Thyroid gland (tissue), 4 donors: ENCODE data around the gene KATNAL2. TPM values are rescaled to one million over a fixed set of nuclear protein-coding genes. Genes with fewer than 3 reads are reported as not detected.

Experiments
- DNase-seq, 2 donors: peaks; one replicate each; pipeline ENCODE4 v3.0.0-alpha.2; 2019
- H3K27ac ChIP-seq, 3 donors: fragments of 200-600 bp; sonication (generic); 1 replicate in 2 of 3; 2 replicates in 1 of 3; pipeline ENCODE4 v1.5.1; 2016 to 2019; ENCODE audit warnings: mild to moderate bottlenecking in 1 of 3, moderate library complexity in 1 of 3
- H3K27me3 ChIP-seq: fragments of 200-600 bp; sonication (generic); one replicate; pipeline ENCODE4 v1.5.1; 2019
- H3K36me3 ChIP-seq, 2 donors: fragments of 200-600 bp; sonication (generic); one replicate each; pipeline ENCODE4 v1.5.1; 2016 to 2019
- H3K4me1 ChIP-seq, 2 donors: fragments of 200-600 bp; sonication (generic); one replicate each; pipeline ENCODE4 v1.5.1; 2017 to 2019
- H3K4me3 ChIP-seq, 3 donors: fragments of 200-600 bp; sonication (generic); replicated peaks in 1 of 3; 1 replicate in 2 of 3; 2 replicates in 1 of 3; pipeline ENCODE4 v1.5.1; 2016; ENCODE audit warnings: mild to moderate bottlenecking in 1 of 3
- H3K9me3 ChIP-seq: fragments of 200-600 bp; sonication (generic); one replicate; pipeline ENCODE4 v1.5.1; 2017
- CTCF ChIP-seq, 6 experiments: fragments of 200-600 bp in 3 of 6; fragments of 450-650 bp in 3 of 6; sonication (generic) in 3 of 6; IDR thresholded peaks; one replicate each; pipeline ENCODE4 v1.5.1; 2016 to 2019; ENCODE audit warnings: antibody characterized with exemption in 6 of 6, mild to moderate bottlenecking in 2 of 6, inconsistent platforms in 1 of 6, moderate library complexity in 1 of 6
- POLR2A ChIP-seq, 2 donors: fragments of 450-650 bp; IDR thresholded peaks; one replicate each; pipeline ENCODE4 v1.6.1; 2017; ENCODE audit warnings: antibody characterized with exemption in 2 of 2, mild to moderate bottlenecking in 2 of 2, moderate library complexity in 1 of 2
- WGBS, 2 donors: methylation state at CpG; one replicate each; pipeline ENCODE4 v1.1.5; 2017; 5-methylcytosine and 5-hydroxymethylcytosine counted together
- intact Hi-C: fragments of 100-400 bp; cut with DNase I; formaldehyde crosslinking; loops from one replicate; pipeline ENCODE4 v1.15.1; 2023
- total RNA-seq, 4 donors: library from RNA; depleted of rRNA; stranded (reverse); fragments of >200 nt; gene quantifications; one replicate each; pipeline ENCODE4 v1.2.3, GENCODE V29; 2016

KATNAL2 gene
- total RNA-seq, 4 donors from 2014 or later, result 11.3 to 104 (median 63.3) TPM

DNA sequence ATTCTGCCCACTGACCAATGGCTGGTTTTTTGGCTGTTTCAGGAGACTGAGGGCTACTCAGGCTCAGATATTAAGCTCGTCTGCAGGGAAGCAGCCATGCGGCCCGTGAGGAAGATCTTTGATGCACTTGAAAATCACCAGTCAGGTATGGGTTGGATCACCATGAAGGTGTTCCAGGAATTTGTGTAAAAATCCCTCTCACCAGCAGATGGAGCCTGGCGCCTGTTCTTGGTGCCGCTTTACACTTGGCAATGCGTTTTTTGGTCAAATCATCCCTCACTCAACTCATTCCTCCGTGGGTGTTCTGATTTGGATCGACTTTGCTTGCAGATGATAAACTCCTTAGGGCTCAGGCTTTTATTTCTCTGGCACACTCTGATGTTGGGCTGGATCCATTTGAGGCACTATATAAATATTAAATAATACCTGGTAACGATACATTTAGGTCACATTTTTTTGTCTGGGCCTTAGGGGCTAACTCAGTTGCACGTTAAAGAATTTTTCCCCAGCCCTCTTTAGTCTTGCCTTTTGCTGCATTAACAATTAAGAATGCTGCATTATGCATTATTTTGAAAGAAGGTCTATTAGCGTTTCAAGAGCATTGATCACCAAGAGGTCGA, 182.9 kb downstream of the KATNAL2 start:
- Histone ChIP-seq H3K4me3 (no peak overlapping the region), H3K36me3 (peaks cover 0 to 6% of the 10 kb centered on the region in 2 donors), H3K4me1 (no peaks in the 10 kb centered on the region), H3K27me3 (no peaks in the 10 kb centered on the region), H3K9me3 (no peaks in the 10 kb centered on the region), H3K27ac (no peak overlapping the region)
- TF ChIP-seq POLR2A (IDR thresholded peaks at IDR 0.05) (no peak), CTCF (IDR thresholded peaks at IDR 0.05) (peak; percentile 59 to 86 (median 68))
- DNase-seq, result peak; percentile 59 to 73
- intact Hi-C loops, result loop anchor here (5.0 kb wide), 1 partner anchor 652 kb away; no protein-coding TSS in a partner anchor
- WGBS, 2 donors, result 31 to 33% methylated on average over 12 of the region's 12 CpGs

- intact Hi-C loops, result no loop called here
- DNase-seq, result no peak
- H3K36me3 ChIP-seq, result peaks cover 21 to 24% of the 10 kb centered on the region in 2 donors
- no peak overlapping the region for H3K4me3 ChIP-seq
- no peak overlapping the region for H3K27ac ChIP-seq
- WGBS, 2 donors, result 80 to 83% methylated on average over 3 of the region's 3 CpGs
- TF ChIP-seq POLR2A (IDR thresholded peaks at IDR 0.05) (no peak), CTCF (IDR thresholded peaks at IDR 0.05) (no peak)
- no peaks in the 10 kb centered on the region for H3K9me3 ChIP-seq
- peaks cover 5 to 17% of the 10 kb centered on the region in 2 donors for H3K4me1 ChIP-seq
- no peaks in the 10 kb centered on the region for H3K27me3 ChIP-seq
Measured at GRCh38 chr18:47108373-47108772, 191.0 kb downstream of the KATNAL2 start.

GRCh38 chr18:47108998-47109405, 191.6 kb downstream of the KATNAL2 start:
- no peaks in the 10 kb centered on the region for H3K9me3 ChIP-seq
- TF ChIP-seq CTCF (IDR thresholded peaks at IDR 0.05) (no peak), POLR2A (IDR thresholded peaks at IDR 0.05) (no peak)
- intact Hi-C loops, result no loop called here
- H3K4me3 ChIP-seq, result no peak overlapping the region
- no peak for DNase-seq
- H3K27me3 ChIP-seq, result no peaks in the 10 kb centered on the region
- H3K4me1 ChIP-seq, result peaks cover 5 to 17% of the 10 kb centered on the region in 2 donors
- no peak overlapping the region for H3K27ac ChIP-seq
- 81 to 84% methylated on average over 7 of the region's 7 CpGs for WGBS, 2 donors
- H3K36me3 ChIP-seq, result peaks cover 21 to 24% of the 10 kb centered on the region in 2 donors

GRCh38 chr18:47109720-47110119, 192.3 kb downstream of the KATNAL2 start:
- H3K4me3 ChIP-seq, result no peak overlapping the region
- H3K36me3 ChIP-seq, result peaks cover 15 to 24% of the 10 kb centered on the region in 2 donors
- H3K27me3 ChIP-seq, result no peaks in the 10 kb centered on the region
- DNase-seq, result no peak
- H3K27ac ChIP-seq, result no peak overlapping the region
- intact Hi-C loops, result no loop called here
- 67 to 76% methylated on average over 1 of the region's 1 CpG for WGBS, 2 donors
- H3K4me1 ChIP-seq, result peaks cover 5 to 17% of the 10 kb centered on the region in 2 donors
- H3K9me3 ChIP-seq, result no peaks in the 10 kb centered on the region
- no peak for TF ChIP-seq CTCF (IDR thresholded peaks at IDR 0.05)

GRCh38 chr18:47110492-47111274, 193.3 kb downstream of the KATNAL2 start:
- no peak overlapping the region for H3K4me3 ChIP-seq
- H3K9me3 ChIP-seq, result no peaks in the 10 kb centered on the region
- no peak overlapping the region for H3K27ac ChIP-seq
- TF ChIP-seq POLR2A (IDR thresholded peaks at IDR 0.05), result no peak
- no peak for TF ChIP-seq CTCF (IDR thresholded peaks at IDR 0.05)
- no peak for DNase-seq
- peaks cover 19 to 24% of the 10 kb centered on the region in 2 donors for H3K36me3 ChIP-seq
- no peaks in the 10 kb centered on the region for H3K27me3 ChIP-seq
- intact Hi-C loops, result no loop called here
- H3K4me1 ChIP-seq, result peaks cover 5 to 14% of the 10 kb centered on the region in 2 donors
- WGBS, 2 donors, result 91 to 93% methylated on average over 6 of the region's 6 CpGs
